WTC11 (cell line): ENCODE results near the gene HMBS.
A peak's percentile ranks its signal among the peaks of the same experiment; 100 is the strongest.

Experiments
- CTCF ChIP-seq: fragments of 200-600 bp; IDR thresholded peaks from 2 replicates; pipeline ENCODE4 v1.8.0; 2022; ENCODE audit warnings: antibody characterized with exemption
- ETV6 ChIP-seq: sonication (generic); formaldehyde crosslinking; IDR thresholded peaks from 2 replicates; pipeline ENCODE4 v1.8.1; 2022; ENCODE audit warnings: mild to moderate bottlenecking, missing genetic modification reagents
- PREB ChIP-seq: sonication (generic); formaldehyde crosslinking; IDR thresholded peaks from 2 replicates; pipeline ENCODE4 v1.8.1; 2022; ENCODE audit warnings: mild to moderate bottlenecking, missing genetic modification reagents, moderate library complexity, borderline replicate concordance
- TCF7 ChIP-seq: sonication (generic); formaldehyde crosslinking; IDR thresholded peaks from 2 replicates; pipeline ENCODE4 v1.8.0; 2022; ENCODE audit warnings: mild to moderate bottlenecking, low read depth, missing genetic modification reagents, moderate library complexity

GRCh38 chr11:119093942-119094815, 9.5 kb downstream of the HMBS start:
- no peak for TF ChIP-seq CTCF
- TF ChIP-seq TCF7 (CRISPR knock-in tag), result no peak
- no peak for TF ChIP-seq PREB (CRISPR knock-in tag)
- TF ChIP-seq ETV6, result 0 out of 2 replicates have a peak, but pooled peaks have one; percentile 19
